Smooth muscle cell of the umbilical artery (primary cell): ENCODE data around the gene FAM161B. TPM values are rescaled to one million over a fixed set of nuclear protein-coding genes. Genes with fewer than 3 reads are reported as not detected.

Experiments used
- total RNA-seq: library from RNA; depleted of rRNA; stranded (reverse); fragments of >200 nt; gene quantifications from 2 replicates; pipeline ENCODE4 v1.2.3, GENCODE V29; 2014

The FAM161B gene, protein sequence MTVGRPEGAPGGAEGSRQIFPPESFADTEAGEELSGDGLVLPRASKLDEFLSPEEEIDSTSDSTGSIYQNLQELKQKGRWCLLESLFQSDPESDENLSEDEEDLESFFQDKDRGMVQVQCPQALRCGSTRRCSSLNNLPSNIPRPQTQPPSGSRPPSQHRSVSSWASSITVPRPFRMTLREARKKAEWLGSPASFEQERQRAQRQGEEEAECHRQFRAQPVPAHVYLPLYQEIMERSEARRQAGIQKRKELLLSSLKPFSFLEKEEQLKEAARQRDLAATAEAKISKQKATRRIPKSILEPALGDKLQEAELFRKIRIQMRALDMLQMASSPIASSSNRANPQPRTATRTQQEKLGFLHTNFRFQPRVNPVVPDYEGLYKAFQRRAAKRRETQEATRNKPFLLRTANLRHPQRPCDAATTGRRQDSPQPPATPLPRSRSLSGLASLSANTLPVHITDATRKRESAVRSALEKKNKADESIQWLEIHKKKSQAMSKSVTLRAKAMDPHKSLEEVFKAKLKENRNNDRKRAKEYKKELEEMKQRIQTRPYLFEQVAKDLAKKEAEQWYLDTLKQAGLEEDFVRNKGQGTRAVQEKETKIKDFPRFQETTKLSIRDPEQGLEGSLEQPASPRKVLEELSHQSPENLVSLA
- 4.2 and 4.4 TPM in 2 replicates for total RNA-seq

DNA sequence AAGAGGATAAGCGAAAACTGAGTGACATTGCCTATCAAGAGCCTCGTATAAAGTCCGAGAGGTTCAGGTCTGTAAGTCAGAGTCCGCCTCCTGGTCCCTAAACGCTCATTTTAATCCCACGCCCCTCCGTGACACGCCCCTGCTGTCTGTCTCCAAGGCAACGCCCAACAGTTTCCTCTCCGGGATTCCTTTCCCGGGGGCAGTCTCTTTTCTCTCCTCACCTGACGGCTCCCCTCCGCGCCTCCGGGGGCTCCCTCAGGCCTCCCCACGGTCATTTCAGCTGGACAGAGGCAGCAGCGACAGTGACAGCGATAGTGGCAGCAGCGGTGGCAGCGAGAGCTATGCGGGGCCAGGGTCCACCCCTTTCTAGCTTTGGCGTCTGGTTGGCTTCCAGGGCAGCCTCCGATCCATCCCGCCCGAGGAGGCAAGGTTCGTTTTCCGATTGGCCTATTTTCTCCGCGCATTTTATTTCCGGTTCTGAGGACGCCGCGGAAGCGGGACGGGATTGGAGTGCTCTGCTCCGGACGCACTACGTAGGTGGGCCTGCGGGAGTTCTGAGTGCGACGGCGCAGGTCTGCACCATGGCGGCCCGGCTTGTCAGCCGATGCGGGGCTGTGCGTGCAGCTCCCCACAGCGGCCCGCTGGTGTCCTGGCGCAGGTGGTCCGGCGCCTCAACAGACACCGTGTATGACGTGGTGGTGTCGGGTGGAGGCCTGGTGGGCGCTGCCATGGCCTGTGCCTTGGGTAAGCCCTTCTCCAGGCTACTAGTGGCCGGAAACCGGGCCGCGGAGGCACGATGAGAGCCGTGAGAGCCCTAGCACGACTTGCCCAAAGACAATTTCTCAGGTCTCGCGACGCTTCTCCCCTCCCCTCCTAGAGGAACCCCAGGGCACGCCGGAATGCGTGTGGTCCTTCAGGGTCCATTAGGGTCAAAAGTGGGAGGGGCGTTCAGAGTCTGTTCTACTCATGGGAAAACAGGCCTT lies at the start of gene FAM161B, which contains the start of gene COQ6:
TSS of gene FAM161B (minus strand) at position 343 of the 983 bp plus-strand sequence. CDS start at position 275, 68 bp downstream.
TSS of gene COQ6 (plus strand) at position 551 of the 983 bp plus-strand sequence. CDS start at position 582, 31 bp downstream.

DNA sequence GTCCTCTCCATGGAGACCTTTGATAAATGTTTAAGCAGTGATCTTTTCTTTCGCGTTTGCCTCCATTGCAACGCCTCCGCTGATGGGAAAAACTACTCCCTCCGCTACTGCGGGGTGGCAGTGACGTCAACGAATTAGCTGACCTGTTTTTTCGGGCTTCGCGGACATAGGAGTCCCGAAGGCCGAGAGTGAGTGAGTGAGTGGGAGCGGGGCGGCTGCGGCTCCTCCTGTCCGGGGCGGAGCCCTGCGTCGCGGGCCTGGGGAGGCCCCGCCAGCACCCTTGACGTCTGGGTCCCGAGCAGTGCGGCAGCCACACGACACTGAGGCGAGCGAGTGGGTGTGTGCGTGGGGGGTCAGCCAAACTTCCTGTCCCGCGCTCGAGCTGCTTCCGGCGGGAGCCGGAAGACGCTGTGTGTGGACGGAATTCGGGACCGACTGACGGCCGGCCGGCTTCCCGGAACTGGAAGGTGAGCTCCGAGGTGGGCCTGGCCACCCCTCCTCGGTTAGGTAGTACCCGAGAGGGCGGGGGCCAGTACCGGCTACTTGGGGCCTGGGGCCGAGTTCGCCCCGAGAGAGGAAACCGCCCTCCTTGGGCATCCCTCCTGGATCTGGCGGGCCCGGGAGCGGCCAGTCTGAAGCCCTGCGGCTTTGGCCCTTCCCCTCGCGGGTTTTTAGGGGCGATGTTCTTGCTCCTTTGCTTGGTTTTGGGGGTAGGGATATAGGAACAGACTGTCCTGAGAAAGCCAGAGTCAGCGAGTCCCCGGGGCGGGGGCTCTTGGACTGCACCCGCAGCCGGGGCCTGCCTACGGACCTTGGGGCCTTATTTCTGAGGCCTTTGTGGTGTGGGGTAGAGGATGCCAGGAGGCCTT lies 63.2 kb downstream of the FAM161B start, which contains the start of gene ZNF410:
TSS of gene ZNF410 (plus strand) at position 411 of the 869 bp plus-strand sequence. CDS start 5,317 bp downstream, outside the sequence.

Other genes starting within 250 kb of the FAM161B start
- 28.5 and 36.6 TPM in 2 replicates for gene PNMA1, start 235.7 kb downstream of the FAM161B start, total RNA-seq
- 4.7 and 8.3 TPM in 2 replicates for gene PTGR2, start 98.3 kb downstream of the FAM161B start, total RNA-seq
- gene ZNF410, start 63.2 kb downstream of the FAM161B start, total RNA-seq, result 66.9 and 72.5 TPM in 2 replicates
- 26.4 and 27.0 TPM in 2 replicates for gene COQ6, start 208 bp upstream of the FAM161B start, total RNA-seq
- gene ENTPD5, start 69.2 kb upstream of the FAM161B start, total RNA-seq, result 18.7 and 19.0 TPM in 2 replicates
- 6.9 and 11.3 TPM in 2 replicates for gene BBOF1, start 69.3 kb upstream of the FAM161B start, total RNA-seq
- 17.4 and 45.4 TPM in 2 replicates for gene ALDH6A1, start 134.4 kb upstream of the FAM161B start, total RNA-seq
- gene LIN52, start 134.9 kb upstream of the FAM161B start, total RNA-seq, result 7.8 and 9.2 TPM in 2 replicates